WTC11 (cell line): ENCODE results near the gene TMPRSS13. TPM values are rescaled to one million over a fixed set of nuclear protein-coding genes. Genes with fewer than 3 reads are reported as not detected.

Experiments used
- ATAC-seq: fragments of 200-7000 bp; cut with Tn5 transposase; 2 replicates; pipeline ENCODE4 v1.10.0; 2021; ENCODE audit warnings: mild to moderate bottlenecking, moderate library complexity
- CTCF ChIA-PET: fragments of 300-600 bp; sonication (Branson Sonifier 250); formaldehyde crosslinking; loops from one replicate; lab custom pipeline; 2021; ENCODE audit warnings: antibody characterized with exemption; lab: Charles Lee
- POLR2A ChIA-PET: fragments of 350-600 bp; sonication (Branson Sonifier 250); formaldehyde crosslinking; loops from one replicate; lab custom pipeline; 2021; ENCODE audit warnings: antibody characterized with exemption; lab: Charles Lee
- DNase-seq: peaks from one replicate; pipeline ENCODE4 v3.0.0; 2021; ENCODE audit warnings: low spot score
- H3K27ac Mint-ChIP-seq: 2 replicates; pipeline ENCODE4 v1.8.0; 2021; ENCODE audit warnings: mixed read lengths
- H3K27me3 Mint-ChIP-seq: 2 replicates; pipeline ENCODE4 v1.8.0; 2021; ENCODE audit warnings: low read depth, mild to moderate bottlenecking, moderate library complexity, mixed read lengths
- H3K36me3 Mint-ChIP-seq: 2 replicates; pipeline ENCODE4 v1.8.0; 2021; ENCODE audit warnings: mixed read lengths
- H3K4me1 Mint-ChIP-seq: 2 replicates; pipeline ENCODE4 v1.8.0; 2022; ENCODE audit warnings: mixed read lengths
- H3K4me3 Mint-ChIP-seq: 2 replicates; pipeline ENCODE4 v1.8.0; 2021; ENCODE audit warnings: mild to moderate bottlenecking, moderate library complexity, mixed read lengths
- H3K9me3 Mint-ChIP-seq: 2 replicates; pipeline ENCODE4 v1.8.0; 2021; ENCODE audit warnings: mixed read lengths
- E2F5 ChIP-seq: sonication (generic); formaldehyde crosslinking; IDR thresholded peaks from 2 replicates; pipeline ENCODE4 v1.8.1; 2022; ENCODE audit warnings: mild to moderate bottlenecking, moderate library complexity, missing genetic modification reagents
- ELF4 ChIP-seq: sonication (generic); formaldehyde crosslinking; IDR thresholded peaks from 2 replicates; pipeline ENCODE4 v1.8.1; 2022; ENCODE audit warnings: low read depth, mild to moderate bottlenecking, moderate library complexity, missing genetic modification reagents
- EMX1 ChIP-seq: fragments of 250-450 bp; sonication (Bioruptor Pico); IDR thresholded peaks from 2 replicates; pipeline ENCODE4 v1.8.0; 2021; ENCODE audit warnings: mild to moderate bottlenecking
- ESRRA ChIP-seq: sonication (generic); formaldehyde crosslinking; IDR thresholded peaks from 2 replicates; pipeline ENCODE4 v1.8.1; 2022; ENCODE audit warnings: mild to moderate bottlenecking, missing genetic modification reagents, borderline replicate concordance
- FOXK1 ChIP-seq: sonication (generic); formaldehyde crosslinking; IDR thresholded peaks from 2 replicates; pipeline ENCODE4 v1.8.0; 2022; ENCODE audit warnings: mild to moderate bottlenecking, moderate library complexity, missing genetic modification reagents
- HMGXB4 ChIP-seq: sonication (generic); formaldehyde crosslinking; IDR thresholded peaks from 2 replicates; pipeline ENCODE4 v1.8.1; 2023; ENCODE audit warnings: mild to moderate bottlenecking, moderate library complexity, missing genetic modification reagents
- KAT7 ChIP-seq: sonication (generic); formaldehyde crosslinking; IDR thresholded peaks from 2 replicates; pipeline ENCODE4 v1.8.1; 2023; ENCODE audit warnings: missing genetic modification reagents, mild to moderate bottlenecking, borderline replicate concordance
- MLX ChIP-seq: sonication (generic); formaldehyde crosslinking; IDR thresholded peaks from 2 replicates; pipeline ENCODE4 v1.8.1; 2023; ENCODE audit warnings: mild to moderate bottlenecking, missing genetic modification reagents, moderate library complexity
- MXD4 ChIP-seq: fragments of 250-450 bp; sonication (Bioruptor Pico); IDR thresholded peaks from 2 replicates; pipeline ENCODE4 v1.8.0; 2021; ENCODE audit warnings: mild to moderate bottlenecking, moderate library complexity, borderline replicate concordance
- NR2C2 ChIP-seq: sonication (generic); formaldehyde crosslinking; IDR thresholded peaks from 2 replicates; pipeline ENCODE4 v1.8.0; 2022; ENCODE audit warnings: mild to moderate bottlenecking, missing genetic modification reagents
- NR3C1 ChIP-seq: sonication (generic); formaldehyde crosslinking; conservative IDR thresholded peaks from 2 replicates; pipeline ENCODE4 v1.8.1; 2023; ENCODE audit warnings: low read depth, mild to moderate bottlenecking, missing genetic modification reagents
- PRRX2 ChIP-seq: fragments of 250-450 bp; sonication (Bioruptor Pico); IDR thresholded peaks from 2 replicates; pipeline ENCODE4 v1.8.0; 2021; ENCODE audit warnings: mild to moderate bottlenecking
- SOX15 ChIP-seq: fragments of 250-450 bp; sonication (Bioruptor Pico); IDR thresholded peaks from 2 replicates; pipeline ENCODE4 v1.9.0; 2021; ENCODE audit warnings: mild to moderate bottlenecking
- STAT6 ChIP-seq: sonication (generic); formaldehyde crosslinking; conservative IDR thresholded peaks from 2 replicates; pipeline ENCODE4 v1.8.1; 2023; ENCODE audit warnings: mild to moderate bottlenecking, low read depth, missing genetic modification reagents, moderate library complexity
- USF1 ChIP-seq: sonication (generic); formaldehyde crosslinking; IDR thresholded peaks from 2 replicates; pipeline ENCODE4 v1.8.0; 2022; ENCODE audit warnings: mild to moderate bottlenecking, missing genetic modification reagents
- ZBTB21 ChIP-seq: sonication (generic); formaldehyde crosslinking; IDR thresholded peaks from 2 replicates; pipeline ENCODE4 v1.8.1; 2023; ENCODE audit warnings: mild to moderate bottlenecking, missing genetic modification reagents, borderline replicate concordance
- ZNF232 ChIP-seq: sonication (generic); formaldehyde crosslinking; IDR thresholded peaks from 2 replicates; pipeline ENCODE4 v1.8.0; 2022; ENCODE audit warnings: mild to moderate bottlenecking, missing genetic modification reagents
- ZNF532 ChIP-seq: fragments of 250-450 bp; sonication (Bioruptor Pico); IDR thresholded peaks from 2 replicates; pipeline ENCODE4 v1.9.0; 2021; ENCODE audit warnings: mild to moderate bottlenecking, borderline replicate concordance
- total RNA-seq: library from RNA; stranded (reverse); gene quantifications from 3 replicates; pipeline ENCODE4 v1.2.3, GENCODE V29; 2021

TMPRSS13 gene
- total RNA-seq, 1 experiment from 2014 or later = 0.63 TPM

- no peak overlapping the region for H3K27ac Mint-ChIP-seq
- H3K4me1 Mint-ChIP-seq = no peaks in the 10 kb centered on the region
- TF ChIP-seq STAT6 (CRISPR knock-in tag) = no peak
- no peak for TF ChIP-seq NR2C2 (CRISPR knock-in tag)
- TF ChIP-seq FOXK1 = no peak
- TF ChIP-seq ELF4 = no peak
- TF ChIP-seq ZBTB21 = no peak
- no peak for TF ChIP-seq EMX1 (CRISPR knock-in tag)
- TF ChIP-seq KAT7 (CRISPR knock-in tag) = no peak
- TF ChIP-seq SOX15 (CRISPR knock-in tag) = no peak
- TF ChIP-seq E2F5 = no peak
- no peak for TF ChIP-seq PRRX2
- TF ChIP-seq ESRRA (CRISPR knock-in tag) = no peak
- no peak for ATAC-seq
- POLR2A ChIA-PET = no interaction called here
- H3K36me3 Mint-ChIP-seq = no peaks in the 10 kb centered on the region
- no peaks in the 10 kb centered on the region; the same call in 1 of the 2 replicates for H3K27me3 Mint-ChIP-seq
- no peaks in the 10 kb centered on the region for H3K9me3 Mint-ChIP-seq
- H3K4me3 Mint-ChIP-seq = no peak overlapping the region
- DNase-seq = no peak
- CTCF ChIA-PET = interaction anchor here (0.8 kb wide), 1 partner anchor 20 kb away, joined by 3 read pairs; no protein-coding TSS in a partner anchor
These were observed 37.7 kb upstream of the TMPRSS13 start for GRCh38 chr11:117966908-117967307.

- CTCF ChIA-PET = no interaction called here
These were observed 33.6 kb upstream of the TMPRSS13 start for GRCh38 chr11:117962826-117963225.

More at GRCh38 chr11:117962826-117963225, 33.6 kb upstream of the TMPRSS13 start:
- H3K27me3 Mint-ChIP-seq = no peaks in the 10 kb centered on the region; the same call in 1 of the 2 replicates
- H3K9me3 Mint-ChIP-seq = peaks cover 3% of the 10 kb centered on the region; the same call in 1 of the 2 replicates
- no peak overlapping the region for H3K27ac Mint-ChIP-seq
- ATAC-seq = no peak
- TF ChIP-seq ZNF532 (CRISPR knock-in tag) (no peak), USF1 (CRISPR knock-in tag) (no peak), STAT6 (CRISPR knock-in tag) (no peak), HMGXB4 (CRISPR knock-in tag) (no peak), MLX (CRISPR knock-in tag) (no peak), MXD4 (CRISPR knock-in tag) (no peak), ZNF232 (CRISPR knock-in tag) (no peak), ELF4 (no peak), NR3C1 (no peak)
- no peak for DNase-seq
- peaks cover 3% of the 10 kb centered on the region; the same call in 1 of the 2 replicates for H3K4me1 Mint-ChIP-seq
- H3K4me3 Mint-ChIP-seq = no peak overlapping the region
- H3K36me3 Mint-ChIP-seq = no peaks in the 10 kb centered on the region
- POLR2A ChIA-PET = no interaction called here
